H1 (cell line): ENCODE results near the gene MYOG. TPM values are rescaled to one million over a fixed set of nuclear protein-coding genes. Genes with fewer than 3 reads are reported as not detected.

Experiments
- CHD2 ChIP-seq: IDR thresholded peaks from 2 replicates; pipeline ENCODE4 v1.6.1; 2012; ENCODE audit warnings: low read length, improper control_type of control experiment
- GABPA ChIP-seq: IDR thresholded peaks from 2 replicates; pipeline ENCODE4 v1.6.1; 2011; ENCODE audit warnings: mild to moderate bottlenecking, low read length, moderate library complexity, borderline replicate concordance; ENCODE audit not compliant: insufficient read depth
- SIN3A ChIP-seq, 2 experiments: IDR thresholded peaks in 1 of 2; conservative IDR thresholded peaks in 1 of 2; 2 replicates each; pipeline ENCODE4 v1.6.1; 2011 to 2012; ENCODE audit warnings: low read length in 2 of 2, improper control_type of control experiment in 1 of 2, low read depth in 1 of 2, mild to moderate bottlenecking in 1 of 2
- SIRT6 ChIP-seq: IDR thresholded peaks from one replicate; pipeline ENCODE4 v1.7.1; 2012; ENCODE audit warnings: low read length, inconsistent platforms
- SIX5 ChIP-seq: IDR thresholded peaks from 2 replicates; pipeline ENCODE4 v1.6.1; 2011; ENCODE audit warnings: mild to moderate bottlenecking, low read depth, low read length
- SP2 ChIP-seq: IDR thresholded peaks from 2 replicates; pipeline ENCODE4 v1.6.1; 2012; ENCODE audit warnings: mild to moderate bottlenecking, low read length, inconsistent platforms
- SP4 ChIP-seq: IDR thresholded peaks from 2 replicates; pipeline ENCODE4 v1.6.1; 2012; ENCODE audit warnings: low read length, inconsistent platforms
- TAF1 ChIP-seq: IDR thresholded peaks from 2 replicates; pipeline ENCODE4 v1.6.1; 2011; ENCODE audit warnings: mild to moderate bottlenecking, low read depth, low read length
- TCF12 ChIP-seq: IDR thresholded peaks from 2 replicates; pipeline ENCODE4 v1.6.1; 2011; ENCODE audit warnings: low read depth, mild to moderate bottlenecking, low read length
- polyA plus RNA-seq, 7 experiments: library from polyadenylated mRNA; depleted of rRNA in 3 of 7; stranded (reverse) in 5 of 7; unstranded in 2 of 7; fragments of >200 nt in 5 of 7; fragments of 200-250 nt in 2 of 7; gene quantifications; 1 replicate in 5 of 7; 2 replicates in 1 of 7; 4 replicates in 1 of 7; pipeline versions ENCODE4 v1.2.1 to v1.2.3, GENCODE V29; 2011 to 2013; ENCODE audit warnings: missing spikeins in 2 of 7, mixed read lengths in 2 of 7
- total RNA-seq: library from RNA; stranded (reverse); fragmentation: NEBNext Ultra II Directional; extraction: Animal tissue kit (Norgen Biotek cat#: 25700); gene quantifications from 2 replicates; pipeline ENCODE4 v1.2.1, GENCODE V29; 2021

Gene MYOG
- total and polyA plus RNA-seq, 2 of the 8 experiments (the other 6 are each of a cell fraction or from before 2014, with no cell fraction given), result not detected

- TF ChIP-seq TAF1 (no peak), TCF12 (no peak), GABPA (no peak), SP2 (no peak), CHD2 (no peak), SIN3A (conservative IDR thresholded peaks at IDR 0.05 in 1 of 2, IDR thresholded peaks at IDR 0.05 in 1 of 2; ENCODE audit: low read depth in 1 of 2, low read length in 2 of 2) (no peak), SIX5 (no peak), SIRT6 (no peak), SP4 (no peak)
Observed at GRCh38 chr1:203041351-203041932, 44.4 kb downstream of the MYOG start (continued).
